Activated naive CD8-positive, alpha-beta T cell treated with anti-CD3 and anti-CD28 coated beads, Interleukin-2, amount 10 ng/mL, durations not matched to agents 7 days and 5 days (primary cell): ENCODE results near the gene SEMA6A. TPM values are rescaled to one million over a fixed set of nuclear protein-coding genes. Genes with fewer than 3 reads are reported as not detected.

Experiments
- ATAC-seq: fragments of 150-1000 bp; cut with Tn5 transposase; one replicate; pipeline ENCODE4 v1.10.0; 2021; ENCODE audit warnings: low read depth, moderate library complexity
- POLR2A ChIA-PET: fragments of 350-600 bp; sonication (Branson Sonifier 250); formaldehyde crosslinking; loops from one replicate; lab custom pipeline; 2021; ENCODE audit warnings: antibody characterized with exemption; lab: Charles Lee
- DNase-seq: peaks from one replicate; pipeline ENCODE4 v3.0.0; 2021
- H3K27ac Mint-ChIP-seq: one replicate; pipeline ENCODE4 v1.8.0; 2022; ENCODE audit warnings: mild to moderate bottlenecking, mixed read lengths
- H3K27me3 Mint-ChIP-seq: one replicate; pipeline ENCODE4 v1.8.0; 2022; ENCODE audit warnings: mild to moderate bottlenecking, moderate library complexity, mixed read lengths
- H3K36me3 Mint-ChIP-seq: one replicate; pipeline ENCODE4 v1.8.0; 2021; ENCODE audit warnings: mild to moderate bottlenecking, mixed read lengths
- H3K4me1 Mint-ChIP-seq: one replicate; pipeline ENCODE4 v1.8.0; 2021; ENCODE audit warnings: mixed read lengths
- H3K4me3 Mint-ChIP-seq: one replicate; pipeline ENCODE4 v1.8.0; 2022; ENCODE audit warnings: mild to moderate bottlenecking, moderate library complexity, mixed read lengths
- H3K9me3 Mint-ChIP-seq: one replicate; pipeline ENCODE4 v1.8.0; 2021; ENCODE audit warnings: mixed read lengths
- total RNA-seq, 2 experiments: library from RNA; stranded (reverse); gene quantifications; one replicate each; pipeline ENCODE4 v1.2.3, GENCODE V29; 2021

SEMA6A gene
- total RNA-seq, 2 experiments from 2014 or later: not detected

DNA sequence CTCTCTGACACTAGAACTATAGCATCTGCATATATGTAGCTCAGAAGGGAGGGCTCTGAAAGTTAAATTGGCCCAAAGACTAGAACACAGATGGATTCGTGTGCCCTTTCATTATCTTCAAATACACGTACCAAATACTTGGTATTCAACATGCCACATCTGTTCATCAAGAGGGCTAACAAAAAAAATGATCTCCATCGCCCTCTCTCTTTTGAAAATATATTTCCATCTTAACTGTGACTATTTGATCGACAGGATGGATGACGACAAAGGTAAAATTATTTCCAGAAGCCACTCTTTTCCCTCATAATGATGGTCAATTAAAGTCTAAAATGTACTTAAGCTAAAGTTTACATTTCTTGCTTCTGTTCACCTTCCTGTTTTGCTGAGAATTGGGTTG lies 77.0 kb downstream of the SEMA6A start:
- DNase-seq (no peak), ATAC-seq (no peak)
- Mint-ChIP-seq H3K4me3 (no peak overlapping the region), H3K27me3 (no peaks in the 10 kb centered on the region), H3K4me1 (peaks cover 3% of the 10 kb centered on the region), H3K36me3 (peaks cover 2% of the 10 kb centered on the region), H3K27ac (no peak overlapping the region), H3K9me3 (peaks cover 2% of the 10 kb centered on the region)
- POLR2A ChIA-PET: no interaction called here

DNA sequence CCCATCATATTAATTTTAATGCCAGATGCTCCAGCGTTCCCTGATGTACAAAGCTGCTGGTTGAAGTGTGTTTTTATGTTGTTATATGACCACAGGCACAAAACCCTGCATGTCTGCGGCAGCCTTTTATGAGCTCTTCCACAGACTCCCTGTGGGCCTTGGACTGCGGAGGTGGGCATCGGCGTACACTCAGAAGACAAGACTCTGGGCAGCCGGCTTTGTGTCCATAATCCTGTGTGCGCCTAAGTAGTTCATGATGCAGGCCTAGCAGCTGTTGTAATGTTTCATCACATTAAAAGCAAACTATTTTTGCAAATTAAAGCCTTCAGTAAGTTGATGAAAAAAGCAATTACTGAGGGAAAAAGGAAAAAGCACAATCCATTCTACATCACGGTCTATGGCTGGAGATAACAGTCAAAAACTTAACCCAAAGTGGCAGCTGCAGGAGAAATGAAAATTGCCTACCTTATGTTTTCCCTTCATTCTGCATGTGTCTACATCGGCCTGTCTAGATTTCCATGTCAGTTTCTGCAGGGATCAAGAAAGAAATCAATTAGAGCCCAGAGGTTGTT lies 78.8 kb downstream of the SEMA6A start:
- no peak for ATAC-seq
- no peak overlapping the region for H3K27ac Mint-ChIP-seq
- DNase-seq: no peak

DNA sequence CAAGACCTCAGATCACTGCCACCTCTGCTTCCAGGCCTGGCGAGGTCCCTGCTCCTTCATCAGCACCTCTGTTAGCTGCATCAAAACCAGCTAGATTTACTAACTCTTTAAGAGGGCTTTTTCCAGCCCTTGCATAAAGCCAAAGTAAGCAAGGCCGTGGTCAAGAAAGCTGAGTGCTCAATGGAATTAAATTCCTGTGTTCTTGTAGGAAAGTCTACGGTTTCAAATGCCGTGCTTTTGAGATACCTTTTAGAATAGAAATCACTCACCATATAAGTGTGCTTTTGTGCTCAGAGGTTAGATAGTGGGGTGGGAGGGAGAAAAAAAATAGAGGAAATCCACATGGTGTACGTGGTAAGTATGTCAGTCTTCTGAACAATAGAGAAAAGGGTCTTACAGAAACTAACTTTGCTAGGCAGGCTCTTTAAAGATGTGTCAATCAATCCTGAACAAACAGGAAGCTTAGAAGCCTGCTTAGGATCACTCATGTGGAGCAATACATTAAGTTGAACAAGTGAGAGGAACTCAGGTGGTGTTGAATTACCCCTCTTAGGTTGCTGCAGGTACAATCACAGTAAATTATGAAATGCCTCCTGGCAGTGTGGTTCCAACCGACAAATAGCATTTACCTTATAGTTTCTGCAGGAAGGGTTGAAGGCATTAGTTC lies 79.7 kb downstream of the SEMA6A start:
- POLR2A ChIA-PET: no interaction called here
- H3K4me1 Mint-ChIP-seq: peaks cover 12% of the 10 kb centered on the region

More for the DNA sequence above, 78.8 kb downstream of the SEMA6A start:
- H3K4me3 Mint-ChIP-seq: no peak overlapping the region
- peaks cover 2% of the 10 kb centered on the region for H3K9me3 Mint-ChIP-seq
- peaks cover 2% of the 10 kb centered on the region for H3K36me3 Mint-ChIP-seq
- POLR2A ChIA-PET: no interaction called here
- peaks cover 12% of the 10 kb centered on the region for H3K4me1 Mint-ChIP-seq
- no peaks in the 10 kb centered on the region for H3K27me3 Mint-ChIP-seq

DNA sequence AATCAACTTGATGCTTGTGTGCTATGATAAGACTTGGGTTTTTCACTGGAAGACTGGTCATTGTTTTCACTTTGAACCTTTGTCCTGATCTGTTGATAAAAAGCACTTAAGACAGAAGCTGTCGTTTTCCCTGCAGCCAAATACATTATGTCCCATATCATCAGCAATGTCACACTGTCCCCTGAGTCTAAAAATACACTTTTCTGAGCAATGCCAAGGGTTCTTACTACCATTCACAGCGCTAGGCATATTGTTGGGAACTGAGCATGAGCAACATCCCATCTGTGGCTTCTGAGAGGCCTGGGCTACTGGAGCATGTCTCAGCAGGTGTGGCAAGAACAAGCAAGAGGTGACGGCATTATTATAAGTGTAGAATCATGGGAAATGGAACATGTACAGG lies 81.8 kb downstream of the SEMA6A start:
- Mint-ChIP-seq H3K4me3 (no peak overlapping the region), H3K9me3 (peaks cover 2% of the 10 kb centered on the region), H3K36me3 (peaks cover 2% of the 10 kb centered on the region), H3K4me1 (peaks cover 12% of the 10 kb centered on the region), H3K27me3 (no peaks in the 10 kb centered on the region), H3K27ac (no peak overlapping the region)
- no peak for DNase-seq
- POLR2A ChIA-PET: no interaction called here
- no peak for ATAC-seq

More for the DNA sequence above, 79.7 kb downstream of the SEMA6A start:
- peaks cover 2% of the 10 kb centered on the region for H3K36me3 Mint-ChIP-seq
- DNase-seq (no peak), ATAC-seq (no peak)
- H3K4me3 Mint-ChIP-seq: no peak overlapping the region
- no peak overlapping the region for H3K27ac Mint-ChIP-seq
- H3K27me3 Mint-ChIP-seq: no peaks in the 10 kb centered on the region
- peaks cover 2% of the 10 kb centered on the region for H3K9me3 Mint-ChIP-seq

DNA sequence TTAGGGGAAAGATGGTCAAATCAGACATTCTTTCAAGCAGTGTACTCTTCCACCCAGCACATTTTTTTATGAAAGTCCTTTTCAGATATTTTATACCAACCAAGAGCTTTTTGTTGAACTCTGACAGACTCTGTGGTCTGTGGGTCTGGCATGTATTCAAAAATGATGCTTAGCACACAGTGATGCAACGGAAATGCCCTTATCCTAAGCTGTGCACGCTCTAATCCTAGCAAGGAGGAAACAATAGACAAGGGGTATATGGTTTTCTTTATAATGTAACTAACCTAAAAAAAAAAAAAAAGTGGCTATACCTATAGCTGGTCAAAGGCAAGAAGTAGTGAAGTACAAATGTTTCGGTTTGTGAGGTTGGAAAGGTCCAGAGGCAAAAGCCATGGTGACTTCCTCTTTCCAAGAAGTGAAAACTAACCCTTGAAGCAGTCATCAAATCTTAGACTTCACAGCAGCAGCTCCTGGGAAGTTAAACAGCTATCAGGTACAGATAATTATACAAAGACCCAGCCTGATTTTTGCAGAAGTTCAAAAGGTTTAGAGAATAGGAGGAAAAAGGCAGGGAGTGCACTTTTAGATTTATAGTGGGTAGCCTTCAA lies 82.5 kb downstream of the SEMA6A start:
- H3K36me3 Mint-ChIP-seq: peaks cover 2% of the 10 kb centered on the region
- H3K27ac Mint-ChIP-seq: no peak overlapping the region
- peaks cover 2% of the 10 kb centered on the region for H3K9me3 Mint-ChIP-seq
- H3K4me1 Mint-ChIP-seq: peaks cover 12% of the 10 kb centered on the region
- H3K4me3 Mint-ChIP-seq: no peak overlapping the region
- H3K27me3 Mint-ChIP-seq: no peaks in the 10 kb centered on the region
- POLR2A ChIA-PET: no interaction called here
- DNase-seq (no peak), ATAC-seq (peak; percentile 90)

DNA sequence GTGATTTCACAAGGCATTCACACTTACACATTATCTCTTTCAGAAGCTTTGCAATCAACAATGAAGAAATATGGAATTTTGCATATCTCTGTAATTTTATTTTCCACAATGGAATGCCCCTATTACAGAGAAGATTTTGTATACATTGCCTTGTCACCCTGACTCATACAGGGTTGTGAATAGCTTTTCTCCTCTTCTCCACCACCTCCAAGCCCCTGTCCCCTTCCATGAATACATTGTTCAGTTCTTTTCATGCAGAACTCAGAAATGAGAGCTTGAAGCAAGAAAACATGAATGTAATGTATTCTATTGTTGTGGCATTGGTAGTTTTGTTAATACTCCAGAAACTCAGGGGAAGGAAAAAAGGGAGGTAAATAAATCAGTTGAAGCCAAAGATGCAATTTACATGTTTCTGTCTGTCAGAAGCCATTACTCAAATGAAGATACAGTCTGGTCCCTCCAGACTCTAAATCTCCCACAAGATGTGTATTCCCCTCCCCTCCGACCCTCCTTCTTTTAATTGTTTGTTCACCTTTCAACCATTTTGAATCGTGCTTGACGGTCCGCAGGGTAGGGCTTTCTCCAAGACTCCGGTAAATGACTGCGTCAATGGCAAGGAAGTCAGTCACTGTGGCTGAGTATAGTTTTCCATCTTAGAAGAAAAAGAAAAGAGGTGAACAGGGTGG lies 86.1 kb downstream of the SEMA6A start:
- Mint-ChIP-seq H3K27ac (no peak overlapping the region), H3K27me3 (no peaks in the 10 kb centered on the region), H3K9me3 (no peaks in the 10 kb centered on the region), H3K4me3 (no peak overlapping the region), H3K4me1 (peaks cover 12% of the 10 kb centered on the region), H3K36me3 (no peaks in the 10 kb centered on the region)
- POLR2A ChIA-PET: no interaction called here
- DNase-seq (no peak), ATAC-seq (no peak)

DNA sequence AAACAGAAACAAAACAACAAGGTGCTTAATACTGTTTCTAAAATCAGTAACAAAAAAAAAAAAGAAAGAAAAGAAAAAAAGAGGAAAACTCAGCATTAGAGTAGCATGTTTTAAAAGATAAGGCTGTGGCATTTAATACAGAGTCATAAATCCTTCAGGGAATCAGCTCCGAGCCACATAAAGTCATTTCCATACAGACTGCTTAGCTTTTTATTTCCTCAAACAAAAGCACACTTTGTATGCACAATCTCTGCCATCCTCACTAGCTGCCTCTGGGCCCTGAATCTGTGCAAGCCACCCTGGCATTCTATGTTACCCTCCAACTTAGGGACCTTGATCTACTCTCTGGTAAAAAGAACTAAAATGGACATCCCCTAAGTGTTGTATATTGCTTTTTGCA lies 87.6 kb downstream of the SEMA6A start:
- DNase-seq: no peak
- no peaks in the 10 kb centered on the region for H3K27me3 Mint-ChIP-seq
- ATAC-seq: no peak
- no peaks in the 10 kb centered on the region for H3K9me3 Mint-ChIP-seq
- H3K27ac Mint-ChIP-seq: no peak overlapping the region
- H3K36me3 Mint-ChIP-seq: no peaks in the 10 kb centered on the region
- peaks cover 6% of the 10 kb centered on the region for H3K4me1 Mint-ChIP-seq
- H3K4me3 Mint-ChIP-seq: no peak overlapping the region
- POLR2A ChIA-PET: no interaction called here

DNA sequence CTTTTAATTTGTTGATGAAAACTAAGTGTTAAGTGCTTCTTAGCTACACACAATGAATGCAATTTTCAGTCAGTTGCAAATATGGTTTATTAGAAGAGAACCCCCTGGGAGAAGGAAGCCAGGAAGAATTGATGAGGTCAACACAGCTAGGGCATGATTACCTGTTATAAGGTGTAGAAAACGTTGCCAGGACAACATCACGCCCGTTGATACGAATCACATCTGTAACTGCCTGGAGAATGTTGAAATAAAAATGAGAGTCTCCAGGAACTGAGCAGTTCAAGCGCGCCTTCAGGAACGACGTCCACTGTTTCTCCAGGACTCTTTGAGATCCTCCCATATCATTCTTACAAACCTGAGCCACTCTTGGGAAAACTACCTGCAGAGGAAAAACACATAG lies 88.0 kb downstream of the SEMA6A start:
- POLR2A ChIA-PET: no interaction called here
- H3K27me3 Mint-ChIP-seq: no peaks in the 10 kb centered on the region
- H3K4me1 Mint-ChIP-seq: peaks cover 2% of the 10 kb centered on the region
- no peak for ATAC-seq
- no peak overlapping the region for H3K4me3 Mint-ChIP-seq
- no peak for DNase-seq
- H3K27ac Mint-ChIP-seq: no peak overlapping the region
- no peaks in the 10 kb centered on the region for H3K9me3 Mint-ChIP-seq
- no peaks in the 10 kb centered on the region for H3K36me3 Mint-ChIP-seq

DNA sequence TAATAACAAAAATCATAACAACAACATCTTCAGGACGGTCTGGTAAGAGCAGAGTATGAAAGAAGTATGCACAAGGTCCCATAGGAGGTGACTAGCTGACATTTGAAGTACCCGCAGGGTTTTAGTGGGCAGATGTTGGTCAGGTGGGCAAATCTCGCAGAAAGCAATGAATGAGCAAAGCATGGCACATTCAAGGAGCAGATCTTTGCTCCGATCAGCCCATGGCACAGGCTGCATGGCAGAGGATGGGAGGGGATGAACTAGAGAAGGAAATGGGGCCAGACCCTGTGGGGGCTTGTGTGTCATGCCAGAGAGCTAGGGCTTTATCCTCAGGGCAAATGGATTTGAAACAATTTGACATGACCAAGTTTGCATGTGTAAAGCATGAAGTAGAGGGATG lies 90.0 kb downstream of the SEMA6A start:
- no peak overlapping the region for H3K4me3 Mint-ChIP-seq
- H3K36me3 Mint-ChIP-seq: no peaks in the 10 kb centered on the region
- peaks cover 2% of the 10 kb centered on the region for H3K4me1 Mint-ChIP-seq
- H3K27ac Mint-ChIP-seq: no peak overlapping the region
- ATAC-seq (no peak), DNase-seq (no peak)
- H3K9me3 Mint-ChIP-seq: no peaks in the 10 kb centered on the region
- POLR2A ChIA-PET: no interaction called here
- H3K27me3 Mint-ChIP-seq: no peaks in the 10 kb centered on the region

DNA sequence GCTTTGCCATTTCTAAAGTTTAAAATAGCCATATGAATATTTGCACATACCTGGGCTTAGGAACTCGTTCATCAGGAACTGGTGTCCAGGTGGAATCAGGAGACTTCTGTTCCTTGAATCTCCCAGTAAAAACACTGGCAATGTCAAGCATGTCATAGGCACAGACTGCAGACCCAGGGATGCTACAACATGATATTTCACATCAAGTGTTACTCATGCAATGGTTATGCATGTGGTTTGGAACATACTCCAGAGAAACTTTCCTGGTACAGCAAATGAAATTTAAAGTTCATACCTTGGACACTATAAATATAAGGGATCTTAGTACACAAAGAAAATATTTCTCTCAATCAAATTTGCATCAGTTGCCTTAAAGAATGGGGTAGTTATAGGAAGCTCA lies 92.2 kb downstream of the SEMA6A start:
- peaks cover 6% of the 10 kb centered on the region for H3K4me1 Mint-ChIP-seq
- no peak overlapping the region for H3K4me3 Mint-ChIP-seq
- H3K27ac Mint-ChIP-seq: no peak overlapping the region
- H3K9me3 Mint-ChIP-seq: peaks cover 6% of the 10 kb centered on the region
- DNase-seq (no peak), ATAC-seq (no peak)
- peaks cover 2% of the 10 kb centered on the region for H3K36me3 Mint-ChIP-seq
- no peaks in the 10 kb centered on the region for H3K27me3 Mint-ChIP-seq
- POLR2A ChIA-PET: no interaction called here

DNA sequence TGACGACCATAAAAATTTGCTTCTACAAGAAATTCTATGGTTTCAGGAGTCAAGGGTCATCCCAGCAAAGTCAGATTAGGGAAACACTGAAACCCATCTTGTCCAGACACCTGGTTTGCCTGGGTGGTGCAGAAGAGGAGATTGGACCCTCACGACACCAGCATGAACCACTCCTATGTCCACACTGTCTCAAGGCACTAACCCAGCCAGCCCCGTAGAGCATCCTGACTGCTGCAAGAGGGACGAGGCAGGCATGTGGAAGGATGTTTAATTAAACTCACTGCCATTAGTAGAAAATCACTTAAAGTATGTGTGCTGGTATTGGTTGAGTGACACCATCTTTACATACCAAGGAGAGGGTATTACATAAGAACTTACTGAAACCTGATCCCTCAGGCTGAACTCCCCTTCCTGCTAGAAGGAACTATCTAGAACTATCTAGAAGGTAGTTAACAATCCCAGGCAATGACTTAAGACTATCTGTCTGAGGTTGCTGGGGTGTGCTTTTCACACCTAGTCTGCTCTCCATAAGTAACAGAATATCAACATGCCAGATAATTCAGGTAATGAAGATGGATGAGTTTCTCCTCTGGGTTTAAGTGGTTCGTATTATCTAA lies 93.6 kb downstream of the SEMA6A start:
- H3K36me3 Mint-ChIP-seq: peaks cover 4% of the 10 kb centered on the region
- peaks cover 11% of the 10 kb centered on the region for H3K9me3 Mint-ChIP-seq
- DNase-seq: no peak
- ATAC-seq: no peak
- no peaks in the 10 kb centered on the region for H3K27me3 Mint-ChIP-seq
- no peak overlapping the region for H3K4me3 Mint-ChIP-seq
- no peak overlapping the region for H3K27ac Mint-ChIP-seq
- H3K4me1 Mint-ChIP-seq: peaks cover 6% of the 10 kb centered on the region
- POLR2A ChIA-PET: no interaction called here

DNA sequence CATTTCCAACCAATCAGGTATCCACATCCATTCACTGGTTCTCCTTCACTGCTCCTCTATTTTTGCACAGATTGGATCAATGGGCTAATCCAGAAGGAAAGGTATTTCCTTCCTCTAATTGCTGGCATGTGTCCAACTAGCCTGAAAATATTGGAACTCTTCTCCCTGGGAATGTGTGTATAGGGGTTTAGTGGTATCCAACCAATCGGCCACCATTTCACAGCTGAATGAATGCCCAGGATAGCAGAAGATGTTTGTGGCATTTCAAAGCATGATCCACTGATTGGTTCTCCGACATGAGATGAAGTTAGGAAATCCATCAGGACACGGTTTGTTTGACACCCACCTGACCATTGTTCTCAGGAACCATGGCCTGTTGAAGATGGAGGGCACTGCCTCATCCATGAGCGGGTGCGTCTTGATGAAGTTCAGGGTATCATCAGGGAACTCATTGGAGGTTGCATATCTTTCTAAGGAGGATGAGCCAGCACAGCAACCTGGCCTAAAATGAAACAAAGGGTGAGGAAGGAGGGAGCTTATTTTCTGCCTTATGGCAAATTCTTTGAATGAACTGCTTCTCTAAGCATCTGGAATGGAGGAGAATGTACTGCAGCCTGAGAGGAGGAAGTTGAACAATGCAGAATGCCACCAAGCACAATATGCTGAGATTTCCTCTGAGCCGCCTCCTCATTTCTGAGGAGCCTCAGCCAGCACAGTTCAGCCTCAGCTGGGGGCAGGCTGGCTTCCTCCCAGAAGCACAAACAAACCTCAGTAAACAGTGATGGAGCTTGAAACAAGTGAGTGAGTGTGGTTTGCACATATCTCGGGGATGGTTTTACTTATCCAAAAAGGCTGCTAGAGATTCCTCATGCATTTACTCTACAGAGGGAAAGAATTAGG lies 94.6 kb downstream of the SEMA6A start:
- ATAC-seq: no peak
- Mint-ChIP-seq H3K27me3 (no peaks in the 10 kb centered on the region), H3K27ac (no peak overlapping the region), H3K9me3 (peaks cover 11% of the 10 kb centered on the region), H3K36me3 (peaks cover 4% of the 10 kb centered on the region), H3K4me3 (no peak overlapping the region), H3K4me1 (peaks cover 6% of the 10 kb centered on the region)
- POLR2A ChIA-PET: no interaction called here
- DNase-seq: no peak

DNA sequence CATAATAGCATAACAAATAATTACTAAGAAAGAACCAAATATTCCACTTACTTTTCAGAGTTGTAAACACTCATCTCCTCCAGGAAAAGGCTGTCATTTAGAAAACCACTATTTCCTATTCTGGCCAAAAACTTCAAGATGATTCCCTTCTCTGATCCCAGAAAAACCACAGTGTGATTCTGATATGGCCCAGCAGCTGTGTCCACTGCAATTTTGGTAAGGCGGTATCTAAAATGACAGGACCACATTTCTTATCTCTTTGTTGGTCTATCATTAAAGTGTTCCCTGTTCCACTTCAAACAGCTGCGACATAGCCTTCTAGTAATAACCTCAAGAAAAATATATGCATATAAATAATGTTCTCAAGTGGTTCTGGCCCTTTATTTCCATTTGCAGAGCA lies 96.1 kb downstream of the SEMA6A start:
- no peak for DNase-seq
- H3K4me3 Mint-ChIP-seq: no peak overlapping the region
- POLR2A ChIA-PET: no interaction called here
- H3K27ac Mint-ChIP-seq: no peak overlapping the region
- no peaks in the 10 kb centered on the region for H3K27me3 Mint-ChIP-seq
- H3K36me3 Mint-ChIP-seq: peaks cover 4% of the 10 kb centered on the region
- peaks cover 11% of the 10 kb centered on the region for H3K9me3 Mint-ChIP-seq
- no peak for ATAC-seq
- H3K4me1 Mint-ChIP-seq: peaks cover 6% of the 10 kb centered on the region
